Peyer's patch (tissue), 4 donors: ENCODE results near the gene STARD10. TPM values are rescaled to one million over a fixed set of nuclear protein-coding genes. Genes with fewer than 3 reads are reported as not detected.
A peak's percentile ranks its signal among the peaks of the same experiment; 100 is the strongest.

Source experiments
- DNase-seq, 3 donors: peaks; one replicate each; pipeline ENCODE4 v3.0.0-alpha.2; 2017 to 2019
- H3K27ac ChIP-seq, 4 donors: fragments of 200-600 bp; sonication (generic); one replicate each; pipeline ENCODE4 v1.5.1; 2016 to 2019
- H3K27me3 ChIP-seq, 2 donors: fragments of 200-600 bp; sonication (generic); one replicate each; pipeline ENCODE4 v1.5.1; 2019
- H3K36me3 ChIP-seq, 3 donors: fragments of 200-600 bp; sonication (generic); one replicate each; pipeline ENCODE4 v1.5.1; 2016 to 2019
- H3K4me1 ChIP-seq, 4 donors: fragments of 200-600 bp; sonication (generic); one replicate each; pipeline ENCODE4 v1.5.1; 2016 to 2019
- H3K4me3 ChIP-seq, 4 donors: fragments of 200-600 bp; sonication (generic); 1 replicate in 3 of 4; 2 replicates in 1 of 4; pipeline ENCODE4 v1.5.1; 2016 to 2019; ENCODE audit warnings: mild to moderate bottlenecking in 1 of 4
- H3K9me3 ChIP-seq, 4 donors: fragments of 200-600 bp; sonication (generic); one replicate each; pipeline ENCODE4 v1.5.1; 2016 to 2019; ENCODE audit warnings: mild to moderate bottlenecking in 1 of 4
- POLR2A ChIP-seq, 2 donors: fragments of 450-650 bp; IDR thresholded peaks; one replicate each; pipeline ENCODE4 v1.5.1; 2017; ENCODE audit warnings: antibody characterized with exemption in 2 of 2, mild to moderate bottlenecking in 2 of 2, moderate library complexity in 2 of 2
- total RNA-seq, 4 donors: library from RNA; depleted of rRNA; stranded (reverse); fragments of >200 nt; gene quantifications; one replicate each; pipeline ENCODE4 v1.1.0, GENCODE V29; 2016
- TF ChIP-seq, protein P1 (sequence below), 6 experiments: fragments of 450-650 bp in 4 of 6; fragments of 200-600 bp in 2 of 6; sonication (generic) in 1 of 6; IDR thresholded peaks; one replicate each; pipeline ENCODE4 v1.5.1; 2017 to 2019; ENCODE audit warnings: antibody characterized with exemption in 6 of 6, mild to moderate bottlenecking in 3 of 6, moderate library complexity in 1 of 6

STARD10 gene
- total RNA-seq, 4 donors from 2014 or later = 118 to 187 (median 168) TPM

DNA sequence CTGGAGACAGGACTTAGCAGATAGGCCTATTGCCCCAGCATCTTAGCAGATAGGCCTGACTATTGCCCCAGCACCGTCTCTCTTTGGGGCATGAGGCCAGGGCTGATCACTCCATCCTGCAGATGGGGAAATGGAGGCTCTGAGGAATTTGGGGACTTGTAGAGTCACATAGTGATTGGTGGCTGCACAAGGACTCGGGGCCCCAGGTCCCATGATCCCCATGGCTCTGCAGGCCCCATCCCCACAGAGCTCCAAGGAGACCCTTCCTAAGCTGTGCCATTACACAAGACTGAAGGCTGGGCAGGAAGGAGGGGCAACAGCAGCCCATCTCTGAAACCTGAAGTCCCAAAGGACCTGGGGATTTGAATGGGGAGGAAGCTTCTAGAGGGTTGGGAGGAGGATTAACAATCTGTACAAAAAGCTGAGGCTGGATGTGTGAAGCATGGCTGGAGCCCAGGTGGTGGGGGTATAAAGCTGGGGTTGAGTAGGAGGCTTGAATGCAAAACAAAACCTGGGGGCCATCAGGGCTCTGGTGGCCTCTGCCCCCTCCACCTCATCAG is 43.2 kb downstream of the STARD10 start:
- no peaks in the 10 kb centered on the region for H3K9me3 ChIP-seq
- peak overlapping the region in 1 of 4 donors; percentile 86 for H3K4me3 ChIP-seq
- H3K36me3 ChIP-seq = peaks cover 0 to 5% (median 0%) of the 10 kb centered on the region in 3 donors
- peak overlapping the region in 2 of 4 donors; percentile 67 to 86 for H3K27ac ChIP-seq
- H3K27me3 ChIP-seq = no peaks in the 10 kb centered on the region
- H3K4me1 ChIP-seq = peaks cover 0 to 56% (median 12%) of the 10 kb centered on the region in 4 donors
- TF ChIP-seq, protein P1, sequence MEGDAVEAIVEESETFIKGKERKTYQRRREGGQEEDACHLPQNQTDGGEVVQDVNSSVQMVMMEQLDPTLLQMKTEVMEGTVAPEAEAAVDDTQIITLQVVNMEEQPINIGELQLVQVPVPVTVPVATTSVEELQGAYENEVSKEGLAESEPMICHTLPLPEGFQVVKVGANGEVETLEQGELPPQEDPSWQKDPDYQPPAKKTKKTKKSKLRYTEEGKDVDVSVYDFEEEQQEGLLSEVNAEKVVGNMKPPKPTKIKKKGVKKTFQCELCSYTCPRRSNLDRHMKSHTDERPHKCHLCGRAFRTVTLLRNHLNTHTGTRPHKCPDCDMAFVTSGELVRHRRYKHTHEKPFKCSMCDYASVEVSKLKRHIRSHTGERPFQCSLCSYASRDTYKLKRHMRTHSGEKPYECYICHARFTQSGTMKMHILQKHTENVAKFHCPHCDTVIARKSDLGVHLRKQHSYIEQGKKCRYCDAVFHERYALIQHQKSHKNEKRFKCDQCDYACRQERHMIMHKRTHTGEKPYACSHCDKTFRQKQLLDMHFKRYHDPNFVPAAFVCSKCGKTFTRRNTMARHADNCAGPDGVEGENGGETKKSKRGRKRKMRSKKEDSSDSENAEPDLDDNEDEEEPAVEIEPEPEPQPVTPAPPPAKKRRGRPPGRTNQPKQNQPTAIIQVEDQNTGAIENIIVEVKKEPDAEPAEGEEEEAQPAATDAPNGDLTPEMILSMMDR (IDR thresholded peaks at IDR 0.05) = no peak
- no peak for TF ChIP-seq POLR2A (IDR thresholded peaks at IDR 0.05)
- DNase-seq = no peak

DNA sequence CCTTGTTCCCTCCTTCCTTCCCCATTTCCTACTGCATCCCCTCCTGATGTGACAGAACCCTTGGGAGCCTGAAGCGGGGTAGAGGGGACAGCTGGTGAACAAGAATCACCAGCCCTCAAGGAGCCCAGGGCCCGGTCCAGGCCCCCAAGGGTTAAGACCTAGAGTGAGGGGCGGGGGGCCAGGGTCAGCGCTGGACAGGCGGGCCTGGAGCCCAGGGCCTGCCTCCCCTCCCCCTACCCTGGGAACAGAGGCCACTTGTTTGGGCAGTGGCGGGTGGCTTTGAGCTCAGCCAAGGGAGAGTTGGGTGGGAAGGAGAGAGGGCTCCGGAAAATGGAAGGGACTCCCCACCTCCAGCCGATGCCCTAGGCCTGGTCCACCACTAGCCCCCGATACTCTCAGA is 43.8 kb downstream of the STARD10 start:
- Histone ChIP-seq H3K36me3 (peaks cover 0 to 5% (median 0%) of the 10 kb centered on the region in 3 donors), H3K27me3 (no peaks in the 10 kb centered on the region), H3K4me3 (no peak overlapping the region), H3K27ac (no peak overlapping the region), H3K4me1 (peaks cover 0 to 58% (median 12%) of the 10 kb centered on the region in 4 donors), H3K9me3 (no peaks in the 10 kb centered on the region)
- TF ChIP-seq POLR2A (IDR thresholded peaks at IDR 0.05) = no peak
- TF ChIP-seq, protein P1 (IDR thresholded peaks at IDR 0.05) = no peak
- no peak for DNase-seq

DNA sequence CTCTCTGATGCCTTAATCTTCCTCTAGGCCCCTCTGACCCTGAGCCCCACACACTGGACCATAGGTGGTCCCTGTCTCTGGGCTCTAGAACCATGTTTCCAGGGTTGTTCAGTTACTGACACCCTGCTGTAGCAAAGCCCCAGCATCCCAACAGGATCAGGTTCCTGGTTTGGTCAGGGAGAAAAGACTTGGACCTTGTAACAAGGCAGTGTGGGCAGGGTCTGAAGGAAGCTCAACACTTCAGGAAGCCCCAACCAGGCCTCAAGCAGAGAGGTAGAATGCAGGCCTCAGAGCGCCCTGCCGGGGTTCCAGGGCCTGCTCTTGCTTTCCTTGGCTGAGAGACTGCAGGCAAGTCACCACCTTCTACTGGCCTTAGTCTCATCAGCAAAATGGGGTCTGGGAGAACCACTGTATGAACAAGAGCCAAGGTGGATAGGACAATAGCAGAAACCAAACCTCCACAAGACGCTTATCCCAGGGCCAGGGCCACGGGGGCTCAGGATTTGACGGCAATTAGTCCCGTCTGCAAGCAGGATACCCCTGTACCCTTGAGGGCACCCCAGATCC is 46.5 kb downstream of the STARD10 start:
- peaks cover 0 to 61% (median 21%) of the 10 kb centered on the region in 4 donors for H3K4me1 ChIP-seq
- TF ChIP-seq, protein P1 (IDR thresholded peaks at IDR 0.05) = no peak
- TF ChIP-seq POLR2A (IDR thresholded peaks at IDR 0.05) = no peak
- no peaks in the 10 kb centered on the region for H3K27me3 ChIP-seq
- H3K36me3 ChIP-seq = no peaks in the 10 kb centered on the region
- H3K9me3 ChIP-seq = no peaks in the 10 kb centered on the region
- DNase-seq = no peak
- no peak overlapping the region for H3K4me3 ChIP-seq
- peak overlapping the region in 1 of 4 donors; percentile 6 for H3K27ac ChIP-seq

DNA sequence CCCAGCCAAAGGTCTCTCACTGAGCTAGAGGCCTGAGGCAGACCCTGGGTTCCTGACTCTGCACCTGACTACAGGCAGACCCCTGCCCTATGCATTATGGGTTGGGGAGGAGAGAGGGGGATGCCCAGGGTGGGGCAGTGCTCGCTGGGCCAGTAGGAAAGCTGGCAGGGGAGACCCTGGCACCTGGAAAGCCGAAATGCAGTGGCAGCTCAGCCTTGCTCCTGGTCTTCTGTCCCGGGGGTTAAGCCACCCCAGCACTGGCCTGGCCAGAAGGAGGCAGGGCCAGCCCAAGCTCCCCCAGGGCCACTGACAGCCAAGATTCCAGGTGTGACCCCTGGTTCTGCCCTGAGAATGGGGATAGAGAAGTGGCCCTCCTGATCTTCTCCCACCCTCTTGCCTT is 47.0 kb downstream of the STARD10 start:
- Histone ChIP-seq H3K27ac (peak overlapping the region in 1 of 4 donors; percentile 48), H3K4me3 (no peak overlapping the region), H3K27me3 (no peaks in the 10 kb centered on the region), H3K36me3 (no peaks in the 10 kb centered on the region), H3K4me1 (peaks cover 0 to 63% (median 27%) of the 10 kb centered on the region in 4 donors), H3K9me3 (no peaks in the 10 kb centered on the region)
- DNase-seq = no peak
- TF ChIP-seq, protein P1 (IDR thresholded peaks at IDR 0.05) = no peak
- TF ChIP-seq POLR2A (IDR thresholded peaks at IDR 0.05) = no peak

DNA sequence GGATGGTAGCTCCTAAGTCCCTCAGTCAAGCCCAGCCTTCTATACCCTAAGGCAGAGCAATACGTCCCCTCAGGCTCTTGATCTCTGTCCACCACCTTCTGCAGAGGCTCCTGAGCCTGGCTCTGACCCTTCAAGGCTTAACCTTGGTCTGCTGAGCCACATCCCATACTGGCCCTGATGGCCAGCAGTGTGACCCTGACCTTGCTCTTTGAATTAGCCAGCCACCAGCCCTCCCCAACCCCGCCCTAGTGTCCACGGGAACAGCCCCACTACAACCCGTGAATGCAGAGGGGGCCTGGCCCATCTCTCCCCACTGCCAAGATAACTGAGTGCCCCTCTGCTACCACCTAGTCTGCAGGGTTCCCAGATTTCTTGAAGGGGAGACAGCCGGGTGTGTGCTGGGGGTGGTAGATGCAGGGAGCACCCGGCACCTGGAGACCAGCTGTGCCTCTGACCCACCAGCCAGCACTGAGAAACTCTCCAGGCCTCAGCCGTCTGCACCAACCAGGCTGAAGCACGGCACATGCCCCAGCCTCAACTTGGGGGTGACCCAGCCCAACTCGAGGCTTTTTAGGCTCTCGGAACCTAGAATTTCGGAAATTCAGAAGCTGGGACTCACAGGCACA is 47.8 kb downstream of the STARD10 start:
- TF ChIP-seq, protein P1 (IDR thresholded peaks at IDR 0.05) = no peak
- Histone ChIP-seq H3K27me3 (no peaks in the 10 kb centered on the region), H3K4me3 (no peak overlapping the region), H3K9me3 (no peaks in the 10 kb centered on the region), H3K27ac (peak overlapping the region in 1 of 4 donors; percentile 82), H3K4me1 (peaks cover 0 to 63% (median 31%) of the 10 kb centered on the region in 4 donors), H3K36me3 (no peaks in the 10 kb centered on the region)
- DNase-seq = no peak
